Smooth muscle cell (in vitro differentiated cells): ENCODE data around the gene PHRF1. TPM values are rescaled to one million over a fixed set of nuclear protein-coding genes. Genes with fewer than 3 reads are reported as not detected.

Experiments
- DNase-seq: peaks from one replicate; lab custom pipeline; 2025; ENCODE audit not compliant: unreplicated experiment; lab: John Stamatoyannopoulos, UW
- H2AFZ ChIP-seq: fragments of 200-600 bp; sonication (generic); 2 replicates; pipeline ENCODE4 v1.6.0; 2016; ENCODE audit warnings: antibody characterized with exemption, low read depth, mild to moderate bottlenecking
- H3F3A ChIP-seq: fragments of 200-600 bp; sonication (generic); 2 replicates; pipeline ENCODE4 v1.6.0; 2017; ENCODE audit warnings: antibody characterized with exemption, low read depth
- H3K27ac ChIP-seq: fragments of 200-600 bp; sonication (generic); 2 replicates; pipeline ENCODE4 v1.5.1; 2016; ENCODE audit warnings: low read depth, mild to moderate bottlenecking
- H3K27me3 ChIP-seq: fragments of 200-600 bp; sonication (generic); 2 replicates; pipeline ENCODE4 v1.6.1; 2016; ENCODE audit warnings: low read depth, mild to moderate bottlenecking
- H3K36me3 ChIP-seq: fragments of 200-600 bp; sonication (generic); 2 replicates; pipeline ENCODE4 v1.5.1; 2016; ENCODE audit warnings: low read depth
- H3K4me1 ChIP-seq: fragments of 200-600 bp; sonication (generic); 2 replicates; pipeline ENCODE4 v1.5.1; 2016; ENCODE audit warnings: low read depth
- H3K4me2 ChIP-seq: fragments of 200-600 bp; sonication (generic); 2 replicates; pipeline ENCODE4 v1.6.0; 2016; ENCODE audit warnings: mild to moderate bottlenecking
- H3K4me3 ChIP-seq: fragments of 200-600 bp; sonication (generic); 2 replicates; pipeline ENCODE4 v1.5.1; 2016; ENCODE audit warnings: mild to moderate bottlenecking
- H3K79me2 ChIP-seq: fragments of 200-600 bp; sonication (generic); 2 replicates; pipeline ENCODE4 v1.6.0; 2016; ENCODE audit warnings: low read depth, mild to moderate bottlenecking
- H3K9ac ChIP-seq: fragments of 200-600 bp; sonication (generic); 2 replicates; pipeline ENCODE4 v1.6.0; 2016; ENCODE audit warnings: low read depth
- H3K9me3 ChIP-seq: fragments of 200-600 bp; sonication (generic); replicated peaks from 2 replicates; pipeline ENCODE4 v1.5.1; 2016; ENCODE audit warnings: low read depth
- H4K20me1 ChIP-seq: fragments of 200-600 bp; sonication (generic); 2 replicates; pipeline ENCODE4 v1.6.0; 2016; ENCODE audit warnings: low read depth
- WGBS: methylation state at CpG from one replicate; pipeline ENCODE4 v1.1.7; 2016; ENCODE audit warnings: low lambda C conversion rate; 5-methylcytosine and 5-hydroxymethylcytosine counted together
- microRNA counts: library from miRNA; unstranded; fragments of <30 nt; microRNA quantifications from one replicate; lab custom pipeline; 2016
- microRNA-seq: library from miRNA; unstranded; fragments of <30 nt; microRNA quantifications from one replicate; pipeline ENCODE4, GENCODE V29; 2016; ENCODE audit warnings: borderline number of aligned reads
- polyA plus RNA-seq: library from polyadenylated mRNA; unstranded; fragments of >200 nt; fragmentation: Nextera tagmentation; extraction: Ambion mirVana; gene quantifications from 2 replicates; pipeline ENCODE4 v1.2.1, GENCODE V29; 2016
- small RNA-seq: library from RNA; depleted of rRNA; stranded (forward); fragments of <200 nt; gene quantifications from one replicate; pipeline ENCODE3, GENCODE V24; 2014
- total RNA-seq: library from RNA; depleted of rRNA; stranded (reverse); fragments of >200 nt; gene quantifications from 2 replicates; pipeline ENCODE4 v1.2.3, GENCODE V29; 2014
- TF ChIP-seq, protein P1 (sequence below): fragments of 200-600 bp; sonication (generic); IDR thresholded peaks from 2 replicates; pipeline ENCODE4 v1.5.1; 2017; ENCODE audit warnings: borderline replicate concordance, mild to moderate bottlenecking, antibody characterized with exemption; ENCODE audit not compliant: insufficient read depth, poor library complexity, severe bottlenecking

The PHRF1 gene
- total and polyA plus RNA-seq, 2 experiments from 2014 or later: 11.6 to 20.2 TPM

DNA sequence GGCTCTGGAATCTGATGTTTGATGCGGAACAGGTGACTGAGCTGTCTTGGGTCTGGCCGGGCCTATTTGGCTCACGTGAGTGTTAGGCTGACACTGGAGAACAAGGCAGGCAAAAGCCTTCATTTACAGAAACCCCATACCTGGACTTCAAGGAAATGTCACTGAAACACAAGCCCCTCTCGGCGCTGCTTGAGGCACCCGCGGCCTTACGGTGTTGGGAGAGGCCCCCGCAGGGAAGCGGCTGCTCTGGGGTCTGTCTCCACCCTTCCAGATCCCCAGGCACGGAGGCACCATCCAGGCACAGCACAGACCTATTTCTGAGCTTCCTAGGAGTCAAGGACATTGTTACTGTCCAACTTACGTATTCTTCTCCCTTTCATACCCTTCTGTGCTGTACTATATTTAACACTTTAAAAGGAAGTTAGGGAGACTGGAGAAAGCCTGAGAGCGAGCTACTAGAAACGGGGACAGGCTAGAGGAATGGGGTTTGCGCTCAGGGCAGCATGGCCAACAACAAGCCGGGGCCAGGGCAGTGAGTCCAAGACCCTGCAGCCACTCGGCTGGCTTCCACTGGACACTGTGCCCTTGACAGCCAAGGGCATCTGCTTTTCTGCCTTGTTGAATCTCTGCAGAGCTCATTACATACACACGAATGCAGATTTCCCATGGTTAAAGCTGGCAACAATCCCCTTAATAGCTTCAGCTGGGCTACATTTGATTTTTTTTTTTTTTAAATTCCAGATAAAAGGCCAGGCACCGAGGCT is 84.6 kb downstream of the PHRF1 start:
- no peak overlapping the region for H3K9ac ChIP-seq
- H3K4me2 ChIP-seq: no peak overlapping the region
- H3K4me3 ChIP-seq: no peak overlapping the region
- H4K20me1 ChIP-seq: peaks cover 56% of the 10 kb centered on the region
- no peak for DNase-seq
- H3K9me3 ChIP-seq: no peaks in the 10 kb centered on the region
- TF ChIP-seq, protein P1, sequence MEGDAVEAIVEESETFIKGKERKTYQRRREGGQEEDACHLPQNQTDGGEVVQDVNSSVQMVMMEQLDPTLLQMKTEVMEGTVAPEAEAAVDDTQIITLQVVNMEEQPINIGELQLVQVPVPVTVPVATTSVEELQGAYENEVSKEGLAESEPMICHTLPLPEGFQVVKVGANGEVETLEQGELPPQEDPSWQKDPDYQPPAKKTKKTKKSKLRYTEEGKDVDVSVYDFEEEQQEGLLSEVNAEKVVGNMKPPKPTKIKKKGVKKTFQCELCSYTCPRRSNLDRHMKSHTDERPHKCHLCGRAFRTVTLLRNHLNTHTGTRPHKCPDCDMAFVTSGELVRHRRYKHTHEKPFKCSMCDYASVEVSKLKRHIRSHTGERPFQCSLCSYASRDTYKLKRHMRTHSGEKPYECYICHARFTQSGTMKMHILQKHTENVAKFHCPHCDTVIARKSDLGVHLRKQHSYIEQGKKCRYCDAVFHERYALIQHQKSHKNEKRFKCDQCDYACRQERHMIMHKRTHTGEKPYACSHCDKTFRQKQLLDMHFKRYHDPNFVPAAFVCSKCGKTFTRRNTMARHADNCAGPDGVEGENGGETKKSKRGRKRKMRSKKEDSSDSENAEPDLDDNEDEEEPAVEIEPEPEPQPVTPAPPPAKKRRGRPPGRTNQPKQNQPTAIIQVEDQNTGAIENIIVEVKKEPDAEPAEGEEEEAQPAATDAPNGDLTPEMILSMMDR: no peak
- H3K36me3 ChIP-seq: no peaks in the 10 kb centered on the region
- H3K79me2 ChIP-seq: no peaks in the 10 kb centered on the region
- no peak overlapping the region for H2AFZ ChIP-seq
- no peaks in the 10 kb centered on the region for H3F3A ChIP-seq
- H3K27ac ChIP-seq: no peak overlapping the region
- H3K4me1 ChIP-seq: no peaks in the 10 kb centered on the region
- 91% methylated on average over 19 of the region's 19 CpGs for WGBS
- no peaks in the 10 kb centered on the region for H3K27me3 ChIP-seq

MicroRNAs encoded within 50 kb of the gene (microRNA counts, 767-probe panel; counts per million panel counts)
- microRNA hsa-miR-210 (lab: Ali Mortazavi, UCI): 183 counts per million

Small RNA genes within 50 kb of the gene (microRNA-seq; reads per million reads assigned to microRNA genes)
- 2,567 reads per million, percentile 85 among the genes with 10 or more reads in this experiment for gene MIR210

Small RNA genes within 50 kb of the gene (small RNA-seq; reads per million reads assigned to genes)
- gene MIR210: 58.8 reads per million, percentile 97 among the genes with 10 or more reads in this experiment

Other genes with a start within 250 kb of the PHRF1 start
- 21.9 and 48.8 TPM in 2 replicates for gene B4GALNT4, start 207.0 kb upstream of the PHRF1 start, total RNA-seq
- gene B4GALNT4, start 207.0 kb upstream of the PHRF1 start, polyA plus RNA-seq: 44.9 and 45.8 TPM in 2 replicates
- 32.0 and 61.2 TPM in 2 replicates for gene PKP3, start 182.3 kb upstream of the PHRF1 start, total RNA-seq
- gene PKP3, start 182.3 kb upstream of the PHRF1 start, polyA plus RNA-seq: 24.6 and 69.9 TPM in 2 replicates
- gene SIGIRR, start 161.5 kb upstream of the PHRF1 start, total RNA-seq: 15.3 and 18.3 TPM in 2 replicates
- 26.3 and 29.4 TPM in 2 replicates for gene SIGIRR, start 161.5 kb upstream of the PHRF1 start, polyA plus RNA-seq
- 0.67 and 1.4 TPM in 2 replicates for gene ANO9, start 134.5 kb upstream of the PHRF1 start, total RNA-seq
- gene ANO9, start 134.5 kb upstream of the PHRF1 start, polyA plus RNA-seq: 1.5 and 7.1 TPM in 2 replicates
- gene PTDSS2, start 126.2 kb upstream of the PHRF1 start, total RNA-seq: 15.2 and 20.7 TPM in 2 replicates
- 25.2 and 33.5 TPM in 2 replicates for gene PTDSS2, start 126.2 kb upstream of the PHRF1 start, polyA plus RNA-seq
- 91.3 and 106 TPM in 2 replicates for gene RNH1, start 69.2 kb upstream of the PHRF1 start, total RNA-seq
- 242 and 243 TPM in 2 replicates for gene RNH1, start 69.2 kb upstream of the PHRF1 start, polyA plus RNA-seq
- gene HRAS, start 40.9 kb upstream of the PHRF1 start, total RNA-seq: 19.2 and 39.9 TPM in 2 replicates
- 59.1 and 82.5 TPM in 2 replicates for gene HRAS, start 40.9 kb upstream of the PHRF1 start, polyA plus RNA-seq
- 0.31 and 1.5 TPM in 2 replicates for gene LRRC56, start 38.9 kb upstream of the PHRF1 start, total RNA-seq
- 1.5 TPM in 2 replicates for gene LRRC56, start 38.9 kb upstream of the PHRF1 start, polyA plus RNA-seq
- 3.2 TPM in 1 of 2 replicates, not detected in the other for gene LMNTD2, start 15.7 kb upstream of the PHRF1 start, total RNA-seq
- gene LMNTD2, start 15.7 kb upstream of the PHRF1 start, polyA plus RNA-seq: 3.6 and 9.3 TPM in 2 replicates
- gene RASSF7, start 15.5 kb upstream of the PHRF1 start, total RNA-seq: 18.6 and 21.7 TPM in 2 replicates
- gene RASSF7, start 15.5 kb upstream of the PHRF1 start, polyA plus RNA-seq: 20.4 and 38.6 TPM in 2 replicates
- gene IRF7, start 39.5 kb downstream of the PHRF1 start, total RNA-seq: 7.1 and 11.1 TPM in 2 replicates
- 12.7 and 14.3 TPM in 2 replicates for gene IRF7, start 39.5 kb downstream of the PHRF1 start, polyA plus RNA-seq
- not detected in 2 replicates for gene CDHR5, start 48.5 kb downstream of the PHRF1 start, total RNA-seq
- 0.37 TPM in 1 of 2 replicates, not detected in the other for gene CDHR5, start 48.5 kb downstream of the PHRF1 start, polyA plus RNA-seq
- gene SCT, start 50.7 kb downstream of the PHRF1 start, total RNA-seq: not detected in 2 replicates
- gene SCT, start 50.7 kb downstream of the PHRF1 start, polyA plus RNA-seq: 1.4 and 2.2 TPM in 2 replicates
- not detected in 2 replicates for gene DRD4, start 60.8 kb downstream of the PHRF1 start, total RNA-seq
- gene DRD4, start 60.8 kb downstream of the PHRF1 start, polyA plus RNA-seq: 2.7 and 3.1 TPM in 2 replicates
- 18.7 and 19.0 TPM in 2 replicates for gene DEAF1, start 118.8 kb downstream of the PHRF1 start, total RNA-seq
- 39.2 and 61.5 TPM in 2 replicates for gene DEAF1, start 118.8 kb downstream of the PHRF1 start, polyA plus RNA-seq
- 5.5 and 9.0 TPM in 2 replicates for gene TMEM80, start 119.3 kb downstream of the PHRF1 start, total RNA-seq
- 14.3 and 24.3 TPM in 2 replicates for gene TMEM80, start 119.3 kb downstream of the PHRF1 start, polyA plus RNA-seq
- 47.9 and 74.9 TPM in 2 replicates for gene EPS8L2, start 129.8 kb downstream of the PHRF1 start, total RNA-seq
- 37.7 and 133 TPM in 2 replicates for gene EPS8L2, start 129.8 kb downstream of the PHRF1 start, polyA plus RNA-seq
- gene TALDO1, start 171.0 kb downstream of the PHRF1 start, total RNA-seq: 100 and 103 TPM in 2 replicates
- gene TALDO1, start 171.0 kb downstream of the PHRF1 start, polyA plus RNA-seq: 155 and 158 TPM in 2 replicates
- gene GATD1, start 201.0 kb downstream of the PHRF1 start, total RNA-seq: 12.9 and 18.5 TPM in 2 replicates
- gene GATD1, start 201.0 kb downstream of the PHRF1 start, polyA plus RNA-seq: 11.7 and 20.2 TPM in 2 replicates
- not detected in 2 replicates for gene CEND1, start 213.6 kb downstream of the PHRF1 start, total RNA-seq
- 0.13 and 0.38 TPM in 2 replicates for gene CEND1, start 213.6 kb downstream of the PHRF1 start, polyA plus RNA-seq
- gene SLC25A22, start 221.8 kb downstream of the PHRF1 start, total RNA-seq: 6.9 and 7.0 TPM in 2 replicates
- 19.5 and 25.2 TPM in 2 replicates for gene SLC25A22, start 221.8 kb downstream of the PHRF1 start, polyA plus RNA-seq
- 8.7 and 11.8 TPM in 2 replicates for gene PIDD1, start 228.8 kb downstream of the PHRF1 start, total RNA-seq
- 22.3 and 44.9 TPM in 2 replicates for gene PIDD1, start 228.8 kb downstream of the PHRF1 start, polyA plus RNA-seq
- 472 and 511 TPM in 2 replicates for gene RPLP2, start 233.5 kb downstream of the PHRF1 start, total RNA-seq
- gene RPLP2, start 233.5 kb downstream of the PHRF1 start, polyA plus RNA-seq: 622 and 701 TPM in 2 replicates
- 12.4 and 14.8 TPM in 2 replicates for gene PNPLA2, start 242.4 kb downstream of the PHRF1 start, total RNA-seq
- 26.4 and 33.8 TPM in 2 replicates for gene PNPLA2, start 242.4 kb downstream of the PHRF1 start, polyA plus RNA-seq